Effector CD4-positive, alpha-beta T cell (primary cell): ENCODE results near the gene KIFC3.
"Not testable (repeated sequence)": the region's sequence is repeated elsewhere in the genome, so short reads cannot be mapped to it uniquely, and the experiment has no call there.

ENCODE experiments used
- DNase-seq: peaks from one replicate; pipeline ENCODE4 v3.0.0-alpha.2; 2020

KIFC3 gene

DNA sequence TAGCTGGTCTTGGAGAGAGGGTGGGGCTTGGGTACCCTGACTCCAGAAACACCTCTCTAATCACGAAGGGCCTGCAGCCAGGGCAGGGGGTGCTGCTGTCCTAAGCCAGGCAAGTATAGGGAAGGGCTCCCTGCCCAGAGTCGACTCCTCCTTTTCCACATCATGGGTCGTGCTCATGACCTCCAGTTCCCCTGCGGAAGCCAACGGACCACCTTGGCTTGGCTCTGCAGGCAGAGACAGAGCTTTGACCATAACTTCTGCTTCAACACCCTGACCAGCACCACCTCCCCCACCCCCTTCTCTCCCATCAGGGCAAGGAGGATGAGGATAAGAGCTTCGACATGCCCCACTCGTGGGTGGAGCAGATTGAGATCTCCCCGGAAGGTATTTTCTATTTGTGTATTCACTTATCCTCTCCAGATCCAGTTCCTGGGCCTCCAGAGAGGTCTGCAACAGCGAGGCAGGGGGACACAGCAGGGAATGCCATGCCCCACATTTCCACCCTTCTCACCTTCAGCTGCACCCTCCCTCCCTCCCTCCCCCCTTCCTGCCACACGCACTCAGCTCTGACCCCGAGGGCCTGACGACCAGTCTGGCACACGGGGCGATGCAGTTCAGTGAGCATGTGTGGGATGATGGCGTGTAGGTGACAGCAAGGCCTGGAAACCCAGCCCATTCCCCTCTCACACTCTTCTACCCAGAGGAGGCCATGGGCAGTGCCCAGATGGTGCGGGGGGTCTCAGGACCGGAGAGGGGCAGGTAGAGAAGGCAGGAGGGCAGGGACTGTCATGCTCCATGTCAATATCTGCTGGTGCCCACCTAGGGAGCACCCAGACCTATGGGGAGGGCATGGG lies 80.7 kb downstream of the KIFC3 start:
- no peak for DNase-seq

DNA sequence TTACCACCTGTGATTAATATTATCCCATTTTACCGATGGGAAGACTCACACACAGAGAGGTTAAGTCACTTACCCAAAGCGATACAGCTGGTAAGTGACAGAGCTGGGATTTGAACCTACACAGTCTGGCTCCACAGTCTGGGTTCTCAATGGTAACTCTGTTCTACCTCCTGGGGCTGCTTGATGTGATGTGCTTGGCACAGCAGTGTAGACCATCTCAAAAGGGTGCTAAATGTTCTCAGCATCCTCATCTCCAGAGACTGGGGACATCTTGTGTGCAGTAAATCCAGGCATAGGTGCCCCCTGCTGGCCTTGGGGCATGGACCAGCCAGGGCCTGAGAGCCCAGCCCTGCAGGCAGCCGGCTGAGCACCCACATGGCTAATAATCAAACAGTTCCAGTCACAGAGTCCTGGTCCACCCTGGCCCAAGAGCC lies 82.1 kb downstream of the KIFC3 start:
- no peak for DNase-seq

DNA sequence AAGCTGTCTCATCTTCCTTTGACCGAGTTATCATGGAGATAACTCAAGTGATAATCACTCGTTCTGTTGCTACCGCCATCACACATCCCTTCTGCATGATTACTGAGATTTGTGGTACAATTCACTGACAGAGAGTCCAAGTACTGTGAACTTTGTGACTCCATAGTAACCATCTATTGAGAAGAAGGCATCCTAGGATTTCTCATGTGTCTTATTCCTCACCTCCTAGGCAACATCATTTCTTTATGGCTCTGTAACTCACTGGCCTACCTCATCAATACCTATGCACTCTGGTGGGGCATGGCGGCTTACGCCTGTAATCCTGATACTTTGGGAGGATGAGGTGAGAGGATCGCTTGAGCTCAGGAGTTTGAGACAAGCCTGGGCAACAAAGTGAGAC lies 88.2 kb downstream of the KIFC3 start:
- DNase-seq = no peak

DNA sequence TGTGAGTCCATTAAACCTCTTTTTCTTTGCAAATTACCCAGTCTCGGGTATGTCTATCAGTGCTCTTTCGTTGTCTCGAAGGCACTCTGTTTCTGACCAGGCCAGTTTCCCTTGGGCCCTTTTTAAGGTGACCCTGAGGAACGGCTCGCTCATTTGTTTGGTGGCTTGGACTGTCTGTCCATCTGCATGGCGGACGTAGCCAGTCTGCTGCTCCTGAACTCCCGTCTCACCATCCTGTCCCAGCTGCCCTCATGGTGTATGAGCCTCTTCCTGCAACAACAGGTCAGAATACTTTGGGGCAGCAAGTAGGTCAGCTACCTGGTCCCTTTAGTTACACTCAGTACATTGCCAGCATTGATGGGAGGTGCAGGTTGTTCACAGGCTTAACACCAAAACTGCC lies 88.7 kb downstream of the KIFC3 start:
- DNase-seq = no peak

DNA sequence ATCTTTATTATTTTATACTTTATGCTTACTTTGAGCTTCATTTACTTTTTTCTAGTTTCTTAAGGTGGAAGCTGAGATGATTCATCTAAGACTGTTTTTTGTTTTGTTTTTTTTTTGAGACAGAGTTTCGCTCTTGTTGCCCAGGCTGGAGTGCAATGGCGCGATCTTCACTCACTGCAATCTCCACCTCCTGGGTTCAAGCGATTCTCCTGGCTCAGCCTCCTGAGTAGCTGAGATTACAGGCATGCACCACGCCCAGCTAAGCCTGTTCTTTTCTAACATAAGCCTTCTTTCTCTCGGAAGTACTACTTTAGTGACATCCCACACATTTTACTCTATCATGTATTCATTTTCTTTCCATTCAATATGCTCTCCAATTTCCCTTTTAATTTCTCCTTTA lies 89.7 kb downstream of the KIFC3 start:
- DNase-seq = not testable (repeated sequence)

DNA sequence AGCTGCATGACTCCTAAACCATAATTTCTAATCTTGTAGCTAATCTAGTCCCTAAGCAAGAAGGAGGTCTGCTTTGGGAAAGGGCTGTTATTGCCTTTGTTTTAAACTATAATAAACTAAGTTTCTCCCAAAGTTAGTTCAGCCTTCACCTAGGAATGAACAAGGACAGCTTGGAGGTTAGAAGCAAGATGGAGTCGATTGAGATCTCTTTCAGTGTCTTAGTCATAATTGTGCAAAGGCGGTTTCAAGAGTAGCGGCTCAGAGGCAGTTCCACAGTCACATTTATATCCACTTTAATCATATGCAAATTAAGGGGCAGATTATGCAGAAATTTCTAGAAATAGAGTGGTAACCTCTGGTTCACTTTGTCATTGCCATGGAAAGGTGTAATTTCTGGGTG lies 90.3 kb downstream of the KIFC3 start:
- no peak for DNase-seq

DNA sequence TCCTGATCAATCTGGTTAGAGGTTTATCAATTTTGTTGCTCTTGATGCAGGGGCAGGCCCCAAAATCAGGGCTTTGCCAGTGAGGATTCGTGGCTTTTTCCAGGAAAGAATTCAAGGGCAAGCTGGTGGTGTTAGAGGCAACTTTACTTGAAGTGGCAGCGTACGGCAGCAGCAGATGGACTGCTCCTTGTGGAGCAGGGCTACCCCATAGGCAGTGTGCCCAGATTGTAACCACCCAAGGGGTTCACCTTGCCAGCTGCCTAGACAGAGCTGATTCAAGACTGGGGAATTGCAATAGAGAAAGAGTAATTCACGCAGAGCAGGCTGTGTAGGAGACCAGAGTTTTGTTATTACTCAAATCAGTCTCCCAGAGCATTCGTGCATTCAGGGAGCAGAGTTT lies 90.9 kb downstream of the KIFC3 start:
- no peak for DNase-seq

DNA sequence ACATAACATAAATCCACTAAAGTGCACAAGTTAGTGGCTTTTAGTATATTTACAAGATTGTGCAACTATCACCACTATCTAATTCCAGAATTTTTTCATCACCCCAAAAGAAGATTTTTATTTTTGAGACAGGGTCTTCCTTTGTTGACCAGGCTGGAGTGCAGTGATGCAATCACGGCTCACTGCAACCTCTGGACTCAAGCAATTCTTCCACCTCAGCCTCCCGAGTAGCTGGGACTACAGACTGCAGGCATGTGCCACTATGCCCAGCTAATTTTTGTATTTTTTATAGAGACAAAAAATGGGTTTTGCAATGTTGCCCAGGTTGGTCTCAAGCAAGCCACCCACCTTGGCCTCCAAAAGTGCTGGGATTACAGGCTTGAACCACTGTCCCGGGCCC lies 92.6 kb downstream of the KIFC3 start:
- no peak for DNase-seq
